ENCODE data around the gene ARHGEF7.

ARHGEF7 gene

GRCh38 chr13:111110054-111110453 is 5.1 kb upstream of the ARHGEF7 start:
- in situ Hi-C loops (cut with MboI; ENCODE audit: low sequenced_read_pairs) = no loop called here

- in situ Hi-C loops (cut with MboI; ENCODE audit: low sequenced_read_pairs) = no loop called here
Measured at GRCh38 chr13:111111376-111111937, 3.7 kb upstream of the ARHGEF7 start.

GRCh38 chr13:111112196-111112595 is 2.9 kb upstream of the ARHGEF7 start:
- in situ Hi-C loops (cut with MboI; ENCODE audit: low sequenced_read_pairs) = no loop called here

GRCh38 chr13:111114362-111115060 is 599 bp upstream of the ARHGEF7 start:
- in situ Hi-C loops (cut with MboI; ENCODE audit: low sequenced_read_pairs) = no loop called here

- in situ Hi-C loops (cut with MboI; ENCODE audit: low sequenced_read_pairs) = no loop called here
Measured at GRCh38 chr13:111115965-111116521, 933 bp downstream of the ARHGEF7 start.

- in situ Hi-C loops (cut with MboI; ENCODE audit: low sequenced_read_pairs) = no loop called here
Measured at GRCh38 chr13:111116856-111117255, 1.7 kb downstream of the ARHGEF7 start.

- in situ Hi-C loops (cut with MboI; ENCODE audit: low sequenced_read_pairs) = no loop called here
Measured at GRCh38 chr13:111117289-111117688, 2.2 kb downstream of the ARHGEF7 start.

GRCh38 chr13:111117961-111118360 is 2.9 kb downstream of the ARHGEF7 start:
- in situ Hi-C loops (cut with MboI; ENCODE audit: low sequenced_read_pairs) = no loop called here

GRCh38 chr13:111118898-111119607 is 3.9 kb downstream of the ARHGEF7 start:
- in situ Hi-C loops (cut with MboI; ENCODE audit: low sequenced_read_pairs) = no loop called here

- in situ Hi-C loops (cut with MboI; ENCODE audit: low sequenced_read_pairs) = no loop called here
Measured at GRCh38 chr13:111119966-111120365, 4.9 kb downstream of the ARHGEF7 start.

GRCh38 chr13:111120422-111120821 is 5.3 kb downstream of the ARHGEF7 start:
- in situ Hi-C loops (cut with MboI; ENCODE audit: low sequenced_read_pairs) = no loop called here

GRCh38 chr13:111120913-111121312 is 5.8 kb downstream of the ARHGEF7 start:
- in situ Hi-C loops (cut with MboI; ENCODE audit: low sequenced_read_pairs) = no loop called here

- in situ Hi-C loops (cut with MboI; ENCODE audit: low sequenced_read_pairs) = no loop called here
Measured at GRCh38 chr13:111121506-111121905, 6.4 kb downstream of the ARHGEF7 start.

- in situ Hi-C loops (cut with MboI; ENCODE audit: low sequenced_read_pairs) = no loop called here
Measured at GRCh38 chr13:111122056-111122455, 6.9 kb downstream of the ARHGEF7 start.

GRCh38 chr13:111122631-111123030 is 7.5 kb downstream of the ARHGEF7 start:
- in situ Hi-C loops (cut with MboI; ENCODE audit: low sequenced_read_pairs) = no loop called here

GRCh38 chr13:111123221-111123620 is 8.1 kb downstream of the ARHGEF7 start:
- in situ Hi-C loops (cut with MboI; ENCODE audit: low sequenced_read_pairs) = no loop called here

- in situ Hi-C loops (cut with MboI; ENCODE audit: low sequenced_read_pairs) = no loop called here
Measured at GRCh38 chr13:111123649-111124048, 8.5 kb downstream of the ARHGEF7 start.

GRCh38 chr13:111126509-111126908 is 11.4 kb downstream of the ARHGEF7 start:
- in situ Hi-C loops (cut with MboI; ENCODE audit: low sequenced_read_pairs) = no loop called here

GRCh38 chr13:111129465-111130115 is 14.5 kb downstream of the ARHGEF7 start:
- in situ Hi-C loops (cut with MboI; ENCODE audit: low sequenced_read_pairs) = no loop called here

GRCh38 chr13:111130116-111130508 is 15.0 kb downstream of the ARHGEF7 start:
- in situ Hi-C loops (cut with MboI; ENCODE audit: low sequenced_read_pairs) = no loop called here

GRCh38 chr13:111131048-111131447 is 15.9 kb downstream of the ARHGEF7 start:
- in situ Hi-C loops (cut with MboI; ENCODE audit: low sequenced_read_pairs) = no loop called here
